ENCODE measurements around the gene FAXDC2.

The FAXDC2 gene

DNA sequence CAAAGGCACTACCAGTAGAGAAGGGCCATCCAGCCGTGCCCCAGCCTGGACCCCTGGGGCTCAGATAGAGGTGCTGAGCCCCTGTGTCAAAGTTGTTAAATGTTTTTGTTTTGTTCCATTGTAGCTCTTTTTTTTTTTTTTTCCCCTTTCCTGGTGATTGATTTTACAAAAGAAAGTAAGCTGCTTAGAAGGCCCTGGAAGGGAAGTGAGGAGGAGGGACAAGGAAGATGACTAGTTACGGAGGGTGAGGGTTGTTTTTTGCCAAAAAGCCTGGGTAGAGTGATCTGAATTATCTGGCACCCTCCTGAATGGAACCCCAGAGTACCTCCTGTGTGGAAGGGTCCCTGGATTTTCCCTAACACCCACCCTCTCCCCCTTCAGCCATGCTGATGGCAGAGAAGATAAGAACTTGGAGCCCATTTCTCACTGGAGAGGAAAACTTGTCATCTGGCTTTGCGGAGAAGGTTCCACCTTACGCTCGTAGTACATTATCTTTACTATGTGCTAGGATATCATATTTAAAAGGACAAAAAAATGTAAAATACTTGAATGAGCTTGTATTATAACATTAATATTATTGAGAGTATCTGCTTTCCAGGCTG lies 33.4 kb downstream of the FAXDC2 start:
- H3K4me3 ChIP-seq (ENCODE audit: low read length) = no peak overlapping the region
- no peaks in the 10 kb centered on the region for H3K27me3 ChIP-seq (ENCODE audit: low read depth, low read length)
- H4K20me1 ChIP-seq (ENCODE audit: insufficient read depth, low read length) = no peaks in the 10 kb centered on the region
- no peaks in the 10 kb centered on the region for H3K79me2 ChIP-seq (ENCODE audit: low read length)
- no peaks in the 10 kb centered on the region for H3K4me1 ChIP-seq (ENCODE audit: low read length)
- H3K36me3 ChIP-seq (replicated peaks; ENCODE audit: low read depth, low read length) = peaks cover 28% of the 10 kb centered on the region
- no peak overlapping the region for H3K9ac ChIP-seq (ENCODE audit: low read length)
- no peak overlapping the region for H3K4me2 ChIP-seq (ENCODE audit: low read length)
- H2AFZ ChIP-seq (ENCODE audit: low read depth, low read length) = no peak overlapping the region
- H3K9me3 ChIP-seq (ENCODE audit: insufficient read depth, low read length) = no peaks in the 10 kb centered on the region
- no peak overlapping the region for H3K27ac ChIP-seq (ENCODE audit: low read length)
- TF ChIP-seq EZH2phosphoT487 (IDR thresholded peaks at IDR 0.05; ENCODE audit: low read depth) = no peak
- TF ChIP-seq, protein P1, sequence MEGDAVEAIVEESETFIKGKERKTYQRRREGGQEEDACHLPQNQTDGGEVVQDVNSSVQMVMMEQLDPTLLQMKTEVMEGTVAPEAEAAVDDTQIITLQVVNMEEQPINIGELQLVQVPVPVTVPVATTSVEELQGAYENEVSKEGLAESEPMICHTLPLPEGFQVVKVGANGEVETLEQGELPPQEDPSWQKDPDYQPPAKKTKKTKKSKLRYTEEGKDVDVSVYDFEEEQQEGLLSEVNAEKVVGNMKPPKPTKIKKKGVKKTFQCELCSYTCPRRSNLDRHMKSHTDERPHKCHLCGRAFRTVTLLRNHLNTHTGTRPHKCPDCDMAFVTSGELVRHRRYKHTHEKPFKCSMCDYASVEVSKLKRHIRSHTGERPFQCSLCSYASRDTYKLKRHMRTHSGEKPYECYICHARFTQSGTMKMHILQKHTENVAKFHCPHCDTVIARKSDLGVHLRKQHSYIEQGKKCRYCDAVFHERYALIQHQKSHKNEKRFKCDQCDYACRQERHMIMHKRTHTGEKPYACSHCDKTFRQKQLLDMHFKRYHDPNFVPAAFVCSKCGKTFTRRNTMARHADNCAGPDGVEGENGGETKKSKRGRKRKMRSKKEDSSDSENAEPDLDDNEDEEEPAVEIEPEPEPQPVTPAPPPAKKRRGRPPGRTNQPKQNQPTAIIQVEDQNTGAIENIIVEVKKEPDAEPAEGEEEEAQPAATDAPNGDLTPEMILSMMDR (IDR thresholded peaks at IDR 0.05; ENCODE audit: low read depth, low read length) = no peak

GRCh38 chr5:154815684-154816247 lies 34.6 kb downstream of the FAXDC2 start:
- no peaks in the 10 kb centered on the region for H3K9me3 ChIP-seq (ENCODE audit: insufficient read depth, low read length)
- H3K9ac ChIP-seq (ENCODE audit: low read length) = no peak overlapping the region
- TF ChIP-seq EZH2phosphoT487 (IDR thresholded peaks at IDR 0.05; ENCODE audit: low read depth) = no peak
- TF ChIP-seq, protein P1 (IDR thresholded peaks at IDR 0.05; ENCODE audit: low read depth, low read length) = no peak
- H3K4me2 ChIP-seq (ENCODE audit: low read length) = no peak overlapping the region
- H3K27ac ChIP-seq (ENCODE audit: low read length) = no peak overlapping the region
- H3K36me3 ChIP-seq (replicated peaks; ENCODE audit: low read depth, low read length) = peaks cover 39% of the 10 kb centered on the region
- no peaks in the 10 kb centered on the region for H3K27me3 ChIP-seq (ENCODE audit: low read depth, low read length)
- H3K79me2 ChIP-seq (ENCODE audit: low read length) = 0 out of 2 replicates have a peak, but pooled peaks cover 3% of the 10 kb centered on the region
- no peak overlapping the region for H3K4me3 ChIP-seq (ENCODE audit: low read length)
- no peaks in the 10 kb centered on the region for H4K20me1 ChIP-seq (ENCODE audit: insufficient read depth, low read length)
- no peaks in the 10 kb centered on the region for H3K4me1 ChIP-seq (ENCODE audit: low read length)
- H2AFZ ChIP-seq (ENCODE audit: low read depth, low read length) = no peak overlapping the region

DNA sequence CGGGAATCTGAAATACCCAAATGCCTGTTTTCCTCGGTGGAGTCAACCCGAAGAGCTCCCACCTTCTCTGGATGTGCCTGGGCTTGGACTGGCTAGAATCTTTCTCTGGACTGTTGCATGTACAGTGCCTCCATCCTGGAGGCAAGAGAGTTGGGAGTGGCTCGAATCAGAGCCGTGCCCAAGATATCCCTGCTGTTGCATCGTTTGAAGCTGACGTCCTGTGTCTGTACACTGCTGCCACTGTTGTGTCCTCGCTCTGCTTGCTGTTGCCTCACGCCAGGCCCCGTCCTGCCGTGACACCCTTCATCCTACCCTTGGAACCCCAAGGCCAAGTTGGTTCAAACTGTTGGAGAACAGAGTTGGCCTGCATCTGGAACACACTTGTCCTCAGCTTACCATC lies 35.4 kb downstream of the FAXDC2 start:
- Histone ChIP-seq H2AFZ (ENCODE audit: low read depth, low read length) (no peak overlapping the region), H3K9ac (ENCODE audit: low read length) (no peak overlapping the region), H3K27ac (ENCODE audit: low read length) (no peak overlapping the region), H4K20me1 (ENCODE audit: insufficient read depth, low read length) (no peaks in the 10 kb centered on the region), H3K79me2 (ENCODE audit: low read length) (0 out of 2 replicates have a peak, but pooled peaks cover 3% of the 10 kb centered on the region), H3K4me2 (ENCODE audit: low read length) (no peak overlapping the region), H3K4me1 (ENCODE audit: low read length) (no peaks in the 10 kb centered on the region), H3K4me3 (ENCODE audit: low read length) (no peak overlapping the region), H3K9me3 (ENCODE audit: insufficient read depth, low read length) (no peaks in the 10 kb centered on the region), H3K27me3 (ENCODE audit: low read depth, low read length) (no peaks in the 10 kb centered on the region), H3K36me3 (replicated peaks; ENCODE audit: low read depth, low read length) (peaks cover 41% of the 10 kb centered on the region)
- TF ChIP-seq, protein P1 (IDR thresholded peaks at IDR 0.05; ENCODE audit: low read depth, low read length) = no peak
- TF ChIP-seq EZH2phosphoT487 (IDR thresholded peaks at IDR 0.05; ENCODE audit: low read depth) = no peak

DNA sequence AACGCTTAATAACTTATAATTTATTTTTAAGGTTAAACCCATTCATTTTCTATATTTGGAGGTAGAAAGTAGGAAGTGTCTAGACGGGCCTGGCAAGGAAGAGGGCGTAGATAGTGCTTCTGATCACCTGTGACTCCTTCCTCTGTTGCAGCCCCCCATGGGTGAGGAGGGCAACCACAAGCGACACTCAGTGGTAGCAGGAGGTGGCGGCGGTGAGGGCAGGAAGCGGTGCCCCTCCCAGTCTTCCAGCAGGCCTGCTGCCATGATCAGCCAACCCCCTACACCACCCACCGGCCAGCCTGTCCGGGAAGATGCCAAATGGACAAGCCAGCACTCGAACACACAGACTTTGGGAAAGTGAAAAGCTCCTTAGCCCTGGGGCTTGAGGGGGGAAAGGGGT lies 36.7 kb downstream of the FAXDC2 start:
- no peaks in the 10 kb centered on the region for H3K4me1 ChIP-seq (ENCODE audit: low read length)
- no peaks in the 10 kb centered on the region for H3K9me3 ChIP-seq (ENCODE audit: insufficient read depth, low read length)
- no peaks in the 10 kb centered on the region for H3K27me3 ChIP-seq (ENCODE audit: low read depth, low read length)
- no peak overlapping the region for H2AFZ ChIP-seq (ENCODE audit: low read depth, low read length)
- no peak overlapping the region for H3K27ac ChIP-seq (ENCODE audit: low read length)
- H3K9ac ChIP-seq (ENCODE audit: low read length) = no peak overlapping the region
- no peak overlapping the region for H3K4me3 ChIP-seq (ENCODE audit: low read length)
- 0 out of 2 replicates have a peak, but pooled peaks cover 3% of the 10 kb centered on the region for H3K79me2 ChIP-seq (ENCODE audit: low read length)
- H3K4me2 ChIP-seq (ENCODE audit: low read length) = no peak overlapping the region
- peaks cover 42% of the 10 kb centered on the region for H3K36me3 ChIP-seq (replicated peaks; ENCODE audit: low read depth, low read length)
- TF ChIP-seq, protein P1 (IDR thresholded peaks at IDR 0.05; ENCODE audit: low read depth, low read length) = no peak
- TF ChIP-seq EZH2phosphoT487 (IDR thresholded peaks at IDR 0.05; ENCODE audit: low read depth) = no peak
- H4K20me1 ChIP-seq (ENCODE audit: insufficient read depth, low read length) = no peaks in the 10 kb centered on the region
